ENCODE measurements around the gene P3H2. TPM values are rescaled to one million over a fixed set of nuclear protein-coding genes. Genes with fewer than 3 reads are reported as not detected.

The P3H2 gene
- total RNA-seq, 2 donors from 2014 or later = 14.6 to 22.2 TPM

DNA sequence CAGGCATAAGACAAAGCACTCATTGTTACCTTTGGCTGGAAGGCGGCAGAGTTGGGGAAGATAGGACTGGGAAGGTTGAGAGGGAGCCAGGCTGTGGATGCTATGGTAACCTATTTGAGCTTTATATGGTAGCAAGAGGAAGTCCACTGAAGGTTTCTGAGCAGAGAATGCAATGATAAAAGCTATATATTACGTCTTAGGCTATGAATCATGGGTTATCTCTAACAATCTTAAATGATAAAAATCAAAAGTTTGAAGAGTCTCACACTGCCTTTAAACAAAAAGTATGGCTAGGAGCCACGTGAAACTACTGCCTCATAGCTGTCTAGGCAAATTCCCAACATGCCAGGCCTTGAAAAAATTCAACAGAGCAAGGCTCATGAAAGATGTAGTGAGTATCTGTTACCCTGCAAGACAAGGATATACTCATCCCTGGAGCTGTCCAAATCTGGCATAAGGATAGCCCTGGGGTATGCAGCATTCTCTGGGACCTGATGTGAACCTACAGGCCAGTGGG, 4.1 kb downstream of the P3H2 start:
- DNase-seq = no peak
- Histone ChIP-seq H3K27me3 (no peaks in the 10 kb centered on the region), H3K9me3 (no peaks in the 10 kb centered on the region), H3K4me3 (no peak overlapping the region), H3K27ac (no peak overlapping the region), H3K4me1 (no peaks in the 10 kb centered on the region), H3K36me3 (no peaks in the 10 kb centered on the region), H3K9ac (ENCODE audit: low read depth in 2 of 2, low read length in 2 of 2) (no peak overlapping the region)
- intact Hi-C loops (cut with DNase I) = no loop called here
- no peak for TF ChIP-seq CTCF (IDR thresholded peaks at IDR 0.05)

DNA sequence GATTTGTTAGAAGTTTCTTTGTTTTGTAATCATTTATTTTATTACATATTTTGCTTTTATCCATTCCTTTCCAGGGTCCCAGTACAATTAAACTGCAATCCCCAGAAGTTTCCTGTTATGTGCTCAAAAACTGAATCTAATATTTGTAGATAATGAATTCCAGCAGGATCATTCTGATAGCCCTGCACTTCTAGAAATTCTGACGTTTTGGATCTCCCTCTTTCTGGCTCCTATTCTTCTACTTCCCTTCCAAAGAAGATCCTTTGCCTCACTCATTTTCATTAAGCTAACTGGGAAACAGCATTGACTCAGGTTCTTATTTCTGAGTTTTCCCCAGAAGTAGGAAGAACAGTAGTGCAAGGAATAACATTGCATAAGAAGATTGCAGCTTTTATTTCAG, 9.9 kb downstream of the P3H2 start:
- H3K4me1 ChIP-seq = no peaks in the 10 kb centered on the region
- H3K4me3 ChIP-seq = no peak overlapping the region
- H3K27ac ChIP-seq = no peak overlapping the region
- H3K9ac ChIP-seq (ENCODE audit: low read depth in 2 of 2, low read length in 2 of 2) = no peak overlapping the region
- H3K27me3 ChIP-seq = no peaks in the 10 kb centered on the region
- H3K9me3 ChIP-seq = no peaks in the 10 kb centered on the region
- TF ChIP-seq CTCF (IDR thresholded peaks at IDR 0.05) = no peak
- no peak for DNase-seq
- H3K36me3 ChIP-seq = no peaks in the 10 kb centered on the region
- intact Hi-C loops (cut with DNase I) = no loop called here

DNA sequence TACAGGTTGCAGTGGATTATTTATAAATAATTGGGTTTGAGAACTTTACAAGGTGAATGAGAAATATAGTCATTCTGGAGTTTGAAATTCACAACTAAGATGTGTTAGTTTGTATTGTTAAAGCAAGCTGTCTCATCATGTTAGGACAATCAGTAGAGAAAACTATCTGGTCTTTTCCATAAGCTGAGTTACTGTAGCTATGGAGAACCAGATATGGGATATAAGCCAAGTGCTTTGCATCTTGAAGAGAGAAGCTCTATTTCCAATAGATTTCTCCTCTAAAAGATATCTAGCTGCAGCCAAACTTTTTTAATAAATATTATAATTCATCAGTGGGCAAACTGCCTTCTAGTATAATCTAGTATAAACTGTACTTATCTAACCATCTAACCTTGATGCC, 11.3 kb downstream of the P3H2 start:
- no peak overlapping the region for H3K27ac ChIP-seq

DNA sequence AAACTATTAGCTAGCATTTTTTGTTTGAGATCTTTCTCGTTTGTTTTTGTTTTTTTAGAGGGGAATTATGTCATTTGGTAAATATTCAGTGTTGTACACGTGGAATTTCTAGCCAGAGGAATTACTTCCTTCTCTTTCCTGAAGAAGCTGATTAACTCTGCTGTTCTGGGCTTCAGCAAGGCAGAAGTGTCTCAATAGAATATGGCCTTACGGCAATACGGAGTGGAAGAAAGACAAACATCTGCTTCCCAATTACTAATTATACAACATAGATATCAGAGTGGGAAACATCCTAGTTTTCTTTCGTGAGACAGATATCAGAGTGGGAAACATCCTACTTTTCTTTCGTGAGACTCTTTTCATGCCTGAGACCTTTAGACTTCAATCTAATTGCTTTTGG, 11.9 kb downstream of the P3H2 start:
- H3K4me3 ChIP-seq = no peak overlapping the region
- H3K9me3 ChIP-seq = no peaks in the 10 kb centered on the region
- no peak overlapping the region for H3K27ac ChIP-seq
- no peak for DNase-seq
- TF ChIP-seq CTCF (IDR thresholded peaks at IDR 0.05) = no peak
- intact Hi-C loops (cut with DNase I) = no loop called here
- H3K36me3 ChIP-seq = no peaks in the 10 kb centered on the region
- H3K27me3 ChIP-seq = no peaks in the 10 kb centered on the region
- no peaks in the 10 kb centered on the region for H3K4me1 ChIP-seq
- no peak overlapping the region for H3K9ac ChIP-seq (ENCODE audit: low read depth in 2 of 2, low read length in 2 of 2)

More for the DNA sequence above, 11.3 kb downstream of the P3H2 start:
- Histone ChIP-seq H3K4me3 (no peak overlapping the region), H3K9me3 (no peaks in the 10 kb centered on the region), H3K4me1 (no peaks in the 10 kb centered on the region), H3K9ac (ENCODE audit: low read depth in 2 of 2, low read length in 2 of 2) (no peak overlapping the region), H3K27me3 (no peaks in the 10 kb centered on the region), H3K36me3 (no peaks in the 10 kb centered on the region)
- DNase-seq = no peak
- TF ChIP-seq CTCF (IDR thresholded peaks at IDR 0.05) = no peak
- intact Hi-C loops (cut with DNase I) = no loop called here

GRCh38 chr3:190105876-190106275, 14.8 kb downstream of the P3H2 start:
- H3K9me3 ChIP-seq = no peaks in the 10 kb centered on the region
- DNase-seq = no peak
- H3K27me3 ChIP-seq = no peaks in the 10 kb centered on the region
- H3K9ac ChIP-seq (ENCODE audit: low read depth in 2 of 2, low read length in 2 of 2) = no peak overlapping the region
- H3K4me1 ChIP-seq = no peaks in the 10 kb centered on the region
- no peak for TF ChIP-seq CTCF (IDR thresholded peaks at IDR 0.05)
- no peak overlapping the region for H3K4me3 ChIP-seq
- H3K27ac ChIP-seq = no peak overlapping the region
- no peaks in the 10 kb centered on the region for H3K36me3 ChIP-seq
- intact Hi-C loops (cut with DNase I) = no loop called here

Measured in colonic mucosa (tissue), 4 donors.